RWPE2 (cell line): ENCODE measurements around the gene PIEZO1.

ENCODE experiments used
- ATAC-seq: fragments of 200-7000 bp; cut with Tn5 transposase; 3 replicates; pipeline ENCODE4 v1.9.1; 2021; ENCODE audit warnings: low read depth
- DNase-seq: peaks from one replicate; pipeline ENCODE4 v3.0.0-alpha.2; 2020; ENCODE audit warnings: low spot score
- H3K27ac ChIP-seq: fragments of 450-650 bp; 2 replicates; pipeline ENCODE4 v1.5.1; 2017; ENCODE audit warnings: mild to moderate bottlenecking; ENCODE audit not compliant: poor library complexity, severe bottlenecking
- H3K27me3 ChIP-seq: fragments of 250-450 bp; sonication (Bioruptor Pico); 2 replicates; pipeline ENCODE4 v1.5.1; 2021; ENCODE audit warnings: mild to moderate bottlenecking, moderate library complexity; ENCODE audit not compliant: insufficient read depth, poor library complexity, severe bottlenecking
- H3K36me3 ChIP-seq: fragments of 250-450 bp; sonication (Bioruptor Pico); 2 replicates; pipeline ENCODE4 v1.5.1; 2020; ENCODE audit warnings: low read depth, mild to moderate bottlenecking, moderate library complexity
- H3K4me1 ChIP-seq: fragments of 250-450 bp; sonication (Bioruptor Pico); 2 replicates; pipeline ENCODE4 v1.5.1; 2021; ENCODE audit warnings: mild to moderate bottlenecking, moderate library complexity; ENCODE audit not compliant: insufficient read depth, poor library complexity, severe bottlenecking
- H3K4me3 ChIP-seq: fragments of 250-450 bp; sonication (Bioruptor Pico); 2 replicates; pipeline ENCODE4 v1.5.1; 2021; ENCODE audit warnings: mild to moderate bottlenecking, moderate library complexity; ENCODE audit not compliant: severe bottlenecking
- H3K9me3 ChIP-seq: fragments of 250-450 bp; sonication (Bioruptor Pico); 2 replicates; pipeline ENCODE4 v1.5.1; 2021; ENCODE audit warnings: mild to moderate bottlenecking, moderate library complexity; ENCODE audit not compliant: severe bottlenecking
- CTCF ChIP-seq: fragments of 450-650 bp; IDR thresholded peaks from one replicate; pipeline ENCODE4 v1.5.1; 2017; ENCODE audit warnings: mild to moderate bottlenecking, moderate library complexity; ENCODE audit not compliant: poor library complexity, severe bottlenecking

PIEZO1 gene

GRCh38 chr16:88746506-88746905 lies 38.5 kb downstream of the PIEZO1 start:
- TF ChIP-seq CTCF, result no peak
- H3K27ac ChIP-seq, result no peak overlapping the region
- no peak for DNase-seq

GRCh38 chr16:88744577-88745521 lies 40.2 kb downstream of the PIEZO1 start:
- Histone ChIP-seq H3K4me1 (no peaks in the 10 kb centered on the region), H3K4me3 (no peak overlapping the region), H3K27me3 (no peaks in the 10 kb centered on the region), H3K9me3 (no peaks in the 10 kb centered on the region), H3K36me3 (peaks cover 14% of the 10 kb centered on the region), H3K27ac (no peak overlapping the region)
- TF ChIP-seq CTCF, result no peak
- ATAC-seq, result no peak
- DNase-seq, result no peak

More at GRCh38 chr16:88746506-88746905, 38.5 kb downstream of the PIEZO1 start:
- Histone ChIP-seq H3K9me3 (no peaks in the 10 kb centered on the region), H3K27me3 (no peaks in the 10 kb centered on the region), H3K4me3 (no peak overlapping the region), H3K4me1 (no peaks in the 10 kb centered on the region), H3K36me3 (peaks cover 7% of the 10 kb centered on the region)
- no peak for ATAC-seq

- Histone ChIP-seq H3K36me3 (peaks cover 14% of the 10 kb centered on the region), H3K4me1 (no peaks in the 10 kb centered on the region), H3K4me3 (no peak overlapping the region), H3K9me3 (no peaks in the 10 kb centered on the region), H3K27ac (no peak overlapping the region), H3K27me3 (no peaks in the 10 kb centered on the region)
- DNase-seq (no peak), ATAC-seq (peak; percentile 55)
- peak; percentile 74 for TF ChIP-seq CTCF
Observed at GRCh38 chr16:88743693-88744576, 41.1 kb downstream of the PIEZO1 start.

GRCh38 chr16:88742896-88743605 lies 42.0 kb downstream of the PIEZO1 start:
- ATAC-seq, result no peak
- no peaks in the 10 kb centered on the region for H3K27me3 ChIP-seq
- TF ChIP-seq CTCF, result no peak
- no peak overlapping the region for H3K27ac ChIP-seq
- DNase-seq, result no peak
- no peak overlapping the region for H3K4me3 ChIP-seq
- no peaks in the 10 kb centered on the region for H3K9me3 ChIP-seq
- peaks cover 18% of the 10 kb centered on the region for H3K36me3 ChIP-seq
- H3K4me1 ChIP-seq, result no peaks in the 10 kb centered on the region
